ENCODE data around the gene RAB32.
"Not testable (repeated sequence)": the region's sequence is repeated elsewhere in the genome, so short reads cannot be mapped to it uniquely, and the experiment has no call there.

The RAB32 gene

DNA sequence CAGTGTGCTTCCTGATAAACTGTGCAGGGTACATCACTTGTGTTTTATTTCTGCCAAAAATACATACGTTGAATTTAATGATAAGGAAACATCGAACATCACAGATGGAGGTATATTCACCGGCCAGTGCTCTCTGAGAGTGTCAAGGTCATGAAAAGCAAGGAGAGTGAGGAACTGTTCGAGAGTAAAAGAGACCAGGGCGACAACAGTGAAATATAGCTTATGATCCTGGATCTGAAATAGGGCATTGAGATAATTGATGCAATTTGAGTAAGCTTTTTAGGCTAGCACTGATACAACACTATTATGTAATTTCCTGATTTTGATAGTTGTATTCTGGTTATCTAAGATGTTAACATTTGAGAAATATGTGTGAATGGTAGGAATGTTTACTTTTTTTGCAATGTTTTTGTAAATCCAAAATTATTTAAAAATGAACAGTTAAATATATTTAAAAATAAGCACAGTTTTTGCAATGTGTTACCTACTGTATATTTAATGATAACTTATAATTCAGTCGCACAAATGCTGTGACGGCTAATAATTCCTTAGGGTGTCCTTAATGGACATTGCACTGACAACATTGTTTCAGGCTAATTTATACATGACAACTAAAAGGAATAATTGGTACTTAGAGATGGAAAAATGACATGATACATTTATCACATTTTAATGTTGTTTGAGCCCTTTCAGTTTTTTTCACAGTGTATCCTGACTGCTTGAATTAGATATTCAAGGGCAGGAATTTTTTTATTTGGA lies 9.9 kb downstream of the RAB32 start:
- H3K4me1 Mint-ChIP-seq = no peaks in the 10 kb centered on the region
- no peak overlapping the region for H3K4me3 Mint-ChIP-seq

DNA sequence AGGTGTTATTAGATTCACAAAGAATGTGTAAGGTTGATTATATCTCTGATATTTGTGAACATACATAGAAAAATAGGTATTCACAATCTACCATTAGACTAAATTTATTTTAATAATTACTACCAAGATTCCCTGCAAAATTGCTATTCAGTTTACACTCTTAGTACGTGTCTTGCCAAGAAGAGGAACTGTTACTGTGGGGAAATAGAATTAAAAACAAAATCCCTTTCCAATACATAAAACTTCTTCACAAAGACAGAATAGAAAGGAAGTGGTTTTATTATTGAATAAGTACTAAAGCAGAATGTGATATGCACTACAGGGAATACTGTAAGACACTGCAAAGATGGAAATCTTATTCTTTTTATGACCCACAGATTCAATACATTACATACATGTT lies 17.0 kb downstream of the RAB32 start:
- no peaks in the 10 kb centered on the region for H3K27me3 Mint-ChIP-seq
- DNase-seq (no peak), ATAC-seq (no peak)
- no peak overlapping the region for H3K27ac Mint-ChIP-seq
- no peak overlapping the region for H3K4me3 Mint-ChIP-seq
- peaks cover 0 to 7% of the 10 kb centered on the region in 2 donors for H3K9me3 Mint-ChIP-seq
- H3K4me1 Mint-ChIP-seq = no peaks in the 10 kb centered on the region

More for the DNA sequence above, 9.9 kb downstream of the RAB32 start:
- Mint-ChIP-seq H3K9me3 (no peaks in the 10 kb centered on the region), H3K27me3 (no peaks in the 10 kb centered on the region), H3K27ac (no peak overlapping the region)
- DNase-seq = no peak
- no peak for ATAC-seq

DNA sequence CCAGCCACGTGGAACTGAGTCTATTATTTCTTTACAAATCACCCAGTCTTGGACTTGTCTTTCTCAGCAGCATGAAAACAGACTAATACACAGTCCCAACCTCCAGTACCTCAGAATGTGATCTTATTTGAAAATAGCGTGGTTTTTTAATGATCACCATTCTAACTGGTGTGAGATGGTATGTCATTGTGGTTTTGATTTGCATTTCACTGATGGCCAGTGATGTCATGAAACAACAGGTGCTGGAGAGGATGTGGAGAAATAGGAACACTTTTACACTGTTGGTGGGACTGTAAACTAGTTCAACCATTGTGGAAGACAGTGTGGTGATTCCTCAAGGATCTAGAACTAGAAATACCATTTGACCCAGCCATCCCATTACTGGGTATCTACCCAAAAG lies 23.0 kb downstream of the RAB32 start:
- not testable (repeated sequence) for H3K27ac Mint-ChIP-seq, H3K4me1 Mint-ChIP-seq, H3K4me3 Mint-ChIP-seq, DNase-seq, H3K27me3 Mint-ChIP-seq, ATAC-seq
- peaks cover 19 to 27% of the 10 kb centered on the region in 2 donors for H3K9me3 Mint-ChIP-seq

DNA sequence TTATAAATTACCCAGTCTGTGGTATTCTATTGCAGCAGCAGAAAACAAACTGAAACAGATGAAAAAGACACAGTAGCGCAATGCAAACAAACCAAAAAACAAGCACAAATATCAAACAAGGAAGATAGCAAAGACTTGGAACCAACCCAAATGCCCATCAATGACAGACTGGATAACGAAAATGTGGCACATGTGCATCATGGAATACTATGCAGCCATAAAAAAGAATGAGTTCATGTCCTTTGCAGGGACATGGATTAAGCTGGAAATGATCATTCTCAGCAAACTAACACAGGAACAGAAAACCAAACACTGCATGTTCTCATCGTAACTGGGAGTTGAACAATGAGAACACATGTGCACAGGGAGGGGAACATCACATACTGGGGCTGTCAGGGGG lies 25.0 kb downstream of the RAB32 start:
- DNase-seq, H3K27me3 Mint-ChIP-seq: not testable (repeated sequence)

DNA sequence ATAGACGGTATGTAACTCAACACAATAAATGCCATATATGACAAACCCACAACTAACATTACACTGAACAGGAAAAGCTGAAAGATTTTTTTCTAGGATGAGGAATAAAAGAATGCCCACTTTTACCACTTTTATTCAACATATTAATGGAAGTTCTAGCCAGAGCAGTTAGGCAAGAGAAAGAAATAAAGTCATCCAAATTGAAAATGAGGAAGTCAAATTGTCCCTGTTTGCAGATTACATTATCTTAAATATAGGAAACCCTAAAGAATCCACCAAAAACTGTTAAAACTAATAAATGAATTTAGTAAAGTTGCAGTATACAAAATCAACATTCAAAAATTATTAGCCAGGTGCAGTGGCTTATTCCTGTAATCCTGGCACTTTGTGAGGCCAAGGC lies 30.6 kb downstream of the RAB32 start:
- Mint-ChIP-seq H3K4me3 (no peak overlapping the region), H3K27me3 (no peaks in the 10 kb centered on the region), H3K4me1 (no peaks in the 10 kb centered on the region), H3K27ac (no peak overlapping the region), H3K9me3 (peaks cover 12 to 17% of the 10 kb centered on the region in 2 donors)
- ATAC-seq (no peak), DNase-seq (no peak)

More for the DNA sequence above, 25.0 kb downstream of the RAB32 start:
- H3K9me3 Mint-ChIP-seq = peaks cover 19 to 27% of the 10 kb centered on the region in 2 donors
- ATAC-seq, H3K27ac Mint-ChIP-seq, H3K4me3 Mint-ChIP-seq, H3K4me1 Mint-ChIP-seq: not testable (repeated sequence)

DNA sequence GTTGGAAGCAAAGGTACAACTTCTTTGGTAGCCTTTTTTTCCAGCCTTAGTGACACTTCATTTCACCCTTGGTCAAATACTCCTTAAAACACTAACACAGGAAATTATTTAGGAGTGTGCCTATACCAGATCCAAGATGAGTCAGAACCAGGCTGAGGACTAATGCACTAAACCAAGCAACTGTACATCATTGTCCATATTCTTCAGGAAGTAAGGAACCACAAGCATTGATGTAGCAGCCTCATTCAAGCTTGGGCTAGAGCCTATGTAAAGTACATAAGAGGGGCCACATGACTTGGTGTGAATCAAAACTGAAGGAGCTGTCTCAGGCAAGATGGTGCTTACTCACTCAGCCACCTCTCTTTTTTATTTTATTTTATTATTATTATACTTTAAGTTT lies 34.4 kb downstream of the RAB32 start:
- no peak for DNase-seq
- no peaks in the 10 kb centered on the region for H3K4me1 Mint-ChIP-seq
- ATAC-seq = no peak
- no peaks in the 10 kb centered on the region for H3K27me3 Mint-ChIP-seq
- no peak overlapping the region for H3K27ac Mint-ChIP-seq
- H3K9me3 Mint-ChIP-seq = no peaks in the 10 kb centered on the region
- no peak overlapping the region for H3K4me3 Mint-ChIP-seq

DNA sequence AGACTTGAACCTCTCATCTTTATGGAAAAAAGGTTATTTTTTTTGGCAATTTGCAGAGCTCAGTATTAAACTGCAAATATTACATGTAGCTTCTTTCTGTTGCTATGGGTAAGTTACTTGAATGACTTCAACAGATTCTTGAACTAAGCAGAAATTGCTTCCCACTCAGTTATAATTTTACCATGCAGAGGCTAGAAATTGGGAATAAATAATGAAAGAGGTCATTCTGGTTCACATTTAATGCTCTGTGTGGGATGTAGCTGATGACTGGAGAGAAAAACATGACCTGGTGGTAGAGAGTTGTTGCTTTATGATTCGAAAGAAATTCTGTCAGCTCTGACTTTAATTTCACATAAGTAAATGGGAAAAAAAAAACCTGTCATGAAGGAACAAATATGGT lies 38.3 kb downstream of the RAB32 start:
- Mint-ChIP-seq H3K27ac (peak overlapping the region in 1 of 2 donors; percentile 59), H3K4me3 (no peak overlapping the region), H3K4me1 (no peaks in the 10 kb centered on the region), H3K9me3 (no peaks in the 10 kb centered on the region), H3K27me3 (no peaks in the 10 kb centered on the region)
- DNase-seq (no peak), ATAC-seq (no peak)

DNA sequence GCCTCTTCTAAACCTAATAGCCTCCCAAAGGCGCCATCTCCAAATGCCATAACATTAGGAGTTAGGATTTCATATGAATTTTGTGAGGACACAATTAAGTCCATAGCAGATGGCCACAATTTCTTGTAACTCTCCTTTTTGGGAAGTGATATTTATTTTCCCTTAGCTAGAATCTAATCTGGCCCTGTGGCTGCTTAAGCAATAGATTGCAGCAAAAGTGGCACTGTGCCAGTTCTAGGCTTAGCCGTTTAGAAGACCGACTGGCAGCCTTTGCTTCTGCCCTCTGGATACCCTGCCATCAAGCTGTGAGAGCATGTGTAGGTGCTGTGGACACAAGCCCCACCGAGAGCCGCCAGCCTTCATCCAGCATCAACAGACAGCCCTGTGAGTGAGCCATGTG lies 39.2 kb downstream of the RAB32 start:
- ATAC-seq = no peak
- Mint-ChIP-seq H3K9me3 (no peaks in the 10 kb centered on the region), H3K27ac (no peak overlapping the region), H3K4me1 (no peaks in the 10 kb centered on the region), H3K27me3 (no peaks in the 10 kb centered on the region), H3K4me3 (no peak overlapping the region)
- no peak for DNase-seq

DNA sequence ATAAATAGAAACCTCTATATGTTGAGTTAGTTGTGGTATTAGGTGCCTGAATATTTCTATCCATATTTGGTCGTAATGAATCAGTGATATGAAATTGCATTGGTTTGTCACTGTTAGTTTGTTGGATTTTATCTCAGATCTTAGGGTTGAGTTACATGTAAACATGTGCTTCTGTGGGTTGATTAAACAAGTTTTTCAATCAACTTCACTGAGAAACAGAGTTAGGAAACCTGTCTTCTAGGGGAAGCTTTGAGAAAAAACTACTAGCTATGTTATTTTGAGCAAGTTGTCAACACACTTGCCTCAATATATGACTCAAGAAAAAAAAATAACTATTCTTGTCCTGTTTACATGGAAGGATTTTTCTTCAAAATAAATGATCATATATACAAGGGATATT lies 40.3 kb downstream of the RAB32 start:
- H3K4me1 Mint-ChIP-seq = no peaks in the 10 kb centered on the region
- H3K9me3 Mint-ChIP-seq = no peaks in the 10 kb centered on the region
- H3K4me3 Mint-ChIP-seq = no peak overlapping the region
- no peak for ATAC-seq
- no peaks in the 10 kb centered on the region for H3K27me3 Mint-ChIP-seq
- no peak for DNase-seq
- H3K27ac Mint-ChIP-seq = no peak overlapping the region

DNA sequence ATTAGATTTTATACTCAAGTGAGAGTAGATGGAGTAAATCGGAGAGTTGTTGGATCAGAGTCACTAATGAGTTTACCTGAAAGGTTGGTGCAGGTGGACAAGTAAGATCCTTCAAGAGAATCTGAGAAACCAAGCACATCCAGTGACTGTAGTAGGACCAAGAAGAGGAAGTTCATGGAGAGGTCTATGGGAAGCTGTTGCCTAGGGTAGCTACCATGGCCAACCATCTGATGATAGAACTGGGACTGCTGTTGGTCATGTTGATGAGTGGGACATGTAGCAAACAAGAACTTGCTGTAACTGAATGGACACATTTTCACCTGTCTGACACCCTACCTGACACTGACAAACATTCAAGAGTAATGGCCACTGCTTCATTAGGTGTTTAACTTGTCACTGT lies 43.8 kb downstream of the RAB32 start:
- H3K4me1 Mint-ChIP-seq = no peaks in the 10 kb centered on the region
- DNase-seq (no peak), ATAC-seq (no peak)
- no peaks in the 10 kb centered on the region for H3K9me3 Mint-ChIP-seq
- H3K27me3 Mint-ChIP-seq = no peaks in the 10 kb centered on the region
- H3K4me3 Mint-ChIP-seq = no peak overlapping the region
- no peak overlapping the region for H3K27ac Mint-ChIP-seq

DNA sequence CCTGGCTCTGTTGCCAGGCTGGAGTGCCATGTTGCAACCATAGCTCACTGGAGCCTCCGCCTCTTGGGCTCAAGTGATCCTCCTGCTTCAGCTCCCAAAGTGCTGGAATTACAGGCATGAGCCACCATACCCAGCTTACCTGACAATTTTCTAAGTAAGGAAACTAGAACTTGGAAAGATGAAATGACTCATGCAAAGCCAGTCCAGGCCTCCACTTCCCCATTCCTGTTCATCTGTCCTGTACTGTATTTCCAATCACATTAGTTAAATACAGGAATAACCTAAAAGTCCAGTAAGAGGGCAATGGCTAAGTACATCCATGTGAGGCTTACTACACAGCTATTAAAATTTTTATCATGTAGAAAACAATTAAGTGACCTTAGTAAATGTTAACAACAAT lies 46.9 kb downstream of the RAB32 start:
- ATAC-seq (no peak), DNase-seq (no peak)
- Mint-ChIP-seq H3K4me1 (no peaks in the 10 kb centered on the region), H3K27ac (no peak overlapping the region), H3K4me3 (no peak overlapping the region), H3K27me3 (peaks cover 5% of the 10 kb centered on the region), H3K9me3 (no peaks in the 10 kb centered on the region)

DNA sequence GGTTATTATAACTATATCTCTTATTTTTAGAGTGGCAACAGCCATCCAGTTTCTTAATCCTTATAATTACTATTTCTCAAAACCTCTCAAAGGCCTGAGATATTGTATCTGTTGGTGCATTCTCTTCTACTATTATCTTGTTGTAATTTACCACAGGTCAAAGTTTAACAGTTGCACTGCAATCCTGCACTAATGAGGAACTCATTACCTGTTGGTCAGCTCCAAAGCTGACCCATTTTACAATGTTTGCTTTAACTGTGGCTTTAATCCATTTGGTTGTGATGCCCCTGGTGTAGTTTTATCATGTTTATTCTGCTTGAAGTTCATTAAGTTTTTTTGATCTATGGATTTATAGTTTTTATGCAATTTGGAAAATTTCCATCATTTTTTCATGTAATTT lies 48.8 kb downstream of the RAB32 start:
- no peak for DNase-seq
- no peak for ATAC-seq
- Mint-ChIP-seq H3K9me3 (no peaks in the 10 kb centered on the region), H3K4me3 (no peak overlapping the region), H3K27me3 (peaks cover 5% of the 10 kb centered on the region), H3K27ac (no peak overlapping the region), H3K4me1 (no peaks in the 10 kb centered on the region)

DNA sequence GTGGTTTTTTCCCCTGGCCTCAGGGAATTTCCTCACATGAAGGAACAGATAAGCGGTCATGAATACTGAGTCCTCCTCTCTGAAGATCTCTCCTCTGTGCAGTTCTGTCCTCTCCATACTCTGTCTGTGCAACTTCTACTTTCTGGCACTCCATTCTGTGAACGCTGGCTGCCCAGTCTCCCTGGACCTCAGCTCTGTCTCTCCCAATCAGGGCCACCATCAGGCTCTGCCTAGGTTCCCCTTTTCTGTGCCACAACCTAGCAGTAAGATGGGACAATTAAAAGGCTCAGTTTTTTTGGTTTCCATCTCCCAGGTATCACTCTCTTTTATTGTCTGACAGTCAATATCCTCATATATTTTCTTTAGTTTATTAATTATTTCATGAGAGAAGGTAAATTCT lies 50.4 kb downstream of the RAB32 start:
- no peak for ATAC-seq
- no peak overlapping the region for H3K4me3 Mint-ChIP-seq
- H3K27ac Mint-ChIP-seq = no peak overlapping the region
- H3K4me1 Mint-ChIP-seq = peaks cover 5% of the 10 kb centered on the region
- DNase-seq = no peak
- no peaks in the 10 kb centered on the region for H3K9me3 Mint-ChIP-seq
- peaks cover 18% of the 10 kb centered on the region for H3K27me3 Mint-ChIP-seq

DNA sequence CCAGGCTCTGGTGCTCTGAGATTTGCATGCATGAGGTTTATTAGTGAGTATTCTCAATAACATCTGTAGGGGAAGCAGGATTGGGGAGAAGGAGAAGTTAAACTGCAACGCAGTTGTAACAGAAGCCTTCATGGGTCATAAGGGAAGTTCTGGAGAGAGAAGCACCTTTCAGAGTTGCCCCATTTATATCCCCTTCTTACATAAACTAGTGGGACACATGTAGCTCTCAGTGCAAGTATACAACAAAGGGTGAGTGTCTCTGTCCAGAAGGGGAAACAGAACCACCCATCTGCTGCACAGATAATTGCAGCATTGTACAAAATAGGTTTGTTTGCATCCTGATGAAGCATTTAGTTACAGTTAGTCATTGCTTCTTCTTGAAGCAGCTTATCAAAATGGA lies 50.9 kb downstream of the RAB32 start:
- Mint-ChIP-seq H3K4me1 (peaks cover 9% of the 10 kb centered on the region), H3K4me3 (no peak overlapping the region), H3K27ac (no peak overlapping the region), H3K27me3 (peaks cover 23% of the 10 kb centered on the region), H3K9me3 (no peaks in the 10 kb centered on the region)
- ATAC-seq = no peak
- no peak for DNase-seq

DNA sequence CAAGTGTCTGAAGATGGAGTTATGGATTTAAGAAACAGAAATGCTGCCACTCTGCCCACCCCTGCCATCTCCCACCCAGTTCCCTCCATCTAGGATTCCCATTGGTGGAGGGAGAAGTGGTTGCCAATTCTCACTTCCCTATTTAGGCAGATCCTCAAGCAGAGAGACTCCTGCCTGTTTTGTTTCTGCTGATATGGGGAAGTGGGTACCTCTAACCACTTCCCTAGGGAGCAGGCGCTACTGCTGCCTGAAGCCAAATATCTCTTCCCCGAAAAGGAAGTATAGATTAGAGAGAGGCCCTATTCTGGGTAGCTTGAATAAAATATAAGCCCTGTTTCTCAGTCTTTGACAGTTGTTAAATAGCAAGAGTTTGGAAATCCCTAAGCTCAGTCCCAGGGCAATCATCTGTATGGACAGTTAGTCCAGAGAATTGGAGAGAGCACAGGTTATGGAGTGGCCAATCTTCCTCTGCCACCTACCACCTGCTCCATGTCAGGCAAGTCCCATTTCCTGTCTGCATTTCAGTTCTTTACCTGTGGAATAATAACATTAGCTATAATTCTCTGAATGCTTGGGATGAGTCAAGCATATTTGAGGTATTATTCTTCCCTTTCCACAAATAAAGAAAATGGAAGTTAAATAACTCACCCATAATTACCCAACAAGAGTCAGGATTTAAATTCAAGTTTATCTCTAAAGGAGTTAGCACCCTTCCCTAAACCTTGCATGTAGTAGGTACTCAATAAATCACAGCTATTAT lies 52.5 kb downstream of the RAB32 start:
- Mint-ChIP-seq H3K9me3 (no peaks in the 10 kb centered on the region), H3K4me1 (peaks cover 9% of the 10 kb centered on the region), H3K4me3 (no peak overlapping the region), H3K27me3 (peaks cover 36% of the 10 kb centered on the region), H3K27ac (no peak overlapping the region)
- DNase-seq (no peak), ATAC-seq (no peak)

DNA sequence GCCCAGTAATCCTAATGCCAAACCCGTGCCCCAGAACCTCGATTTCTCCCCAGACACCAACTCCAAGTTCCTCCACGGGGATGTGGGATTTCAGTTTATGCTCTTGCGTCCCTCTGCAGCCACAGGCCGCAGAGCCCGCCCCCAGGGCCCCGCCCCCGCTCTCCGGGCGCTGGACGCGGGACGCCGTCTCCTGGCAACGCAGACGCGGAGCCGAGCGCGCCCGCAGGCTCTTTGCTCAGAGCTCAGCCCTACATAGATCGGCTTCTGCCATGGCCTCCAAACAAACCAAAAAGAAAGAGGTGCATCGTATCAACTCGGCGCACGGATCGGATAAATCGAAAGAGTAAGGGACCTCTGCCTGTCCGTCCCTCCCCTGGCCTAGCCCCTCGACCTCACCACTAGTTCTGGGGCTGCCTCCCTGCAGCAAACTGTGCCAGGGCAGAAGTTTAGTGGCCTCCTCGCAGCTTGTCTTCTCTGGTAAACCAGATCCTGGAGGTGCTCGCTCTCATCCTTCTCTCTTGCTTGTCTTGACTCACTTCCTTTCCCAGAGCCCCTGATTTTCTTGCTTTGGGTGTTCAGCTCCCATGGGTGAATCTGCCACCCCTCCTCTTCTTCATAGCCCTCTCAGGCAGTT lies 55.3 kb downstream of the RAB32 start, which contains the start of gene ADGB:
Gene ADGB, plus strand, starts transcription at position 201 of the 634 bp plus-strand sequence. Its CDS starts 69 bp downstream, at position 270.
- ATAC-seq = no peak
- Mint-ChIP-seq H3K27me3 (peaks cover 36% of the 10 kb centered on the region), H3K4me1 (peaks cover 9% of the 10 kb centered on the region), H3K27ac (no peak within 1 kb of the TSS), H3K9me3 (no peaks in the 10 kb centered on the region), H3K4me3 (peak within 1 kb of the TSS; percentile 38 to 71)
- no peak for DNase-seq
